Activated B cell treated with CpG ODN at 0.5 μM for 24 hours (primary cell): ENCODE data around the gene HLA-DOA. TPM values are rescaled to one million over a fixed set of nuclear protein-coding genes. Genes with fewer than 3 reads are reported as not detected.

Experiments
- ATAC-seq: fragments of 200-7000 bp; cut with Tn5 transposase; one replicate; pipeline ENCODE4 v1.10.0; 2021; ENCODE audit warnings: low read depth, mild to moderate bottlenecking, moderate library complexity
- CTCF ChIA-PET: fragments of 350-600 bp; sonication (Branson Sonifier 250); formaldehyde crosslinking; loops from one replicate; lab custom pipeline; 2021; ENCODE audit warnings: antibody characterized with exemption; lab: Charles Lee
- POLR2A ChIA-PET: fragments of 350-600 bp; sonication (Branson Sonifier 250); formaldehyde crosslinking; loops from one replicate; lab custom pipeline; 2021; ENCODE audit warnings: antibody characterized with exemption; lab: Charles Lee
- DNase-seq: peaks from one replicate; pipeline ENCODE4 v3.0.0; 2022
- H3K27ac Mint-ChIP-seq: one replicate; pipeline ENCODE4 v1.8.0; 2020; ENCODE audit warnings: mixed read lengths
- H3K27me3 Mint-ChIP-seq: one replicate; pipeline ENCODE4 v1.8.0; 2021; ENCODE audit warnings: mixed read lengths
- H3K36me3 Mint-ChIP-seq: one replicate; pipeline ENCODE4 v1.8.0; 2021; ENCODE audit warnings: low read depth, mixed read lengths
- H3K4me1 Mint-ChIP-seq: one replicate; pipeline ENCODE4 v1.8.0; 2021; ENCODE audit warnings: mixed read lengths
- H3K4me3 Mint-ChIP-seq: one replicate; pipeline ENCODE4 v1.8.0; 2020; ENCODE audit warnings: mild to moderate bottlenecking, mixed read lengths
- H3K9me3 Mint-ChIP-seq: one replicate; pipeline ENCODE4 v1.8.0; 2020; ENCODE audit warnings: mixed read lengths
- intact Hi-C: fragments of 100-400 bp; cut with micrococcal nuclease; formaldehyde crosslinking; loops from one replicate; pipeline ENCODE4 v1.15.1; 2024
- total RNA-seq: library from RNA; stranded (reverse); gene quantifications from 2 replicates; pipeline ENCODE4 v1.2.3, GENCODE V29; 2022
- TF ChIP-seq, protein P1 (sequence below): fragments of 200-600 bp; IDR thresholded peaks from one replicate; pipeline ENCODE4 v1.8.0; 2022; ENCODE audit warnings: antibody characterized with exemption, mild to moderate bottlenecking

HLA-DOA gene
- total RNA-seq, 1 donor from 2014 or later: 167 TPM

DNA sequence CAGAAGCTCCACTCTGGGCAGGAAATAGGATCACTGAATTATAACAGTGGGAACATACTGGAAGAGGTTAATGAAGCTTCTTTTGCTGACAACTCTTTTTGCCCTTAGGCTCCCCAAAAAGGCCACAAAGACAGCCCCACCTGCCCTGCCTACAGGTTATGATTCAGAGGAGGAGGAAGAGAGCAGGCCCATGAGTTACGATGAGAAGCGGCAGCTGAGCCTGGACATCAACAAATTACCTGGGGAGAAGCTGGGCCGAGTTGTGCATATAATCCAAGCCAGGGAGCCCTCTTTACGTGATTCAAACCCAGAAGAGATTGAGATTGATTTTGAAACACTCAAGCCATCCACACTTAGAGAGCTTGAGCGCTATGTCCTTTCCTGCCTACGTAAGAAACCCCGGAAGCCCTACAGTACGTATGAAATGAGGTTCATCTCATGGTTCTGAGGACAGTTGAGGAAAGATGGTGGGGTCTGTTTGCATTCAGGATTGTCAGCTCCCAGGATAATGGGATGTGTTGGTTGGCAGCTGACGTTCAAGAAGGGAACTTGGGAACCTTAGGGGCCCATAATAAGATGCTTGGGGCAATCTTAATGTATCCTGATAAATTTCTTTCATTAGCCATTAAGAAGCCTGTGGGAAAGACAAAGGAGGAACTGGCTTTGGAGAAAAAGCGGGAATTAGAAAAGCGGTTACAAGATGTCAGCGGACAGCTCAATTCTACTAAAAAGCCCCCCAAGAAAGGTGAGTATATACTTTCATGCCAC lies 29.5 kb downstream of the HLA-DOA start:
- POLR2A ChIA-PET: interaction anchor here (0.7 to 12.7 kb wide), 17 partner anchors 8 to 269 kb away, joined by 3 to 370 read pairs (median 5); partner anchors contain the start of genes BRD2, HLA-DMA, HLA-DMB and HLA-DPB1
- TF ChIP-seq, protein P1, sequence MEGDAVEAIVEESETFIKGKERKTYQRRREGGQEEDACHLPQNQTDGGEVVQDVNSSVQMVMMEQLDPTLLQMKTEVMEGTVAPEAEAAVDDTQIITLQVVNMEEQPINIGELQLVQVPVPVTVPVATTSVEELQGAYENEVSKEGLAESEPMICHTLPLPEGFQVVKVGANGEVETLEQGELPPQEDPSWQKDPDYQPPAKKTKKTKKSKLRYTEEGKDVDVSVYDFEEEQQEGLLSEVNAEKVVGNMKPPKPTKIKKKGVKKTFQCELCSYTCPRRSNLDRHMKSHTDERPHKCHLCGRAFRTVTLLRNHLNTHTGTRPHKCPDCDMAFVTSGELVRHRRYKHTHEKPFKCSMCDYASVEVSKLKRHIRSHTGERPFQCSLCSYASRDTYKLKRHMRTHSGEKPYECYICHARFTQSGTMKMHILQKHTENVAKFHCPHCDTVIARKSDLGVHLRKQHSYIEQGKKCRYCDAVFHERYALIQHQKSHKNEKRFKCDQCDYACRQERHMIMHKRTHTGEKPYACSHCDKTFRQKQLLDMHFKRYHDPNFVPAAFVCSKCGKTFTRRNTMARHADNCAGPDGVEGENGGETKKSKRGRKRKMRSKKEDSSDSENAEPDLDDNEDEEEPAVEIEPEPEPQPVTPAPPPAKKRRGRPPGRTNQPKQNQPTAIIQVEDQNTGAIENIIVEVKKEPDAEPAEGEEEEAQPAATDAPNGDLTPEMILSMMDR: no peak
- H3K27me3 Mint-ChIP-seq: no peaks in the 10 kb centered on the region
- ATAC-seq: no peak
- H3K27ac Mint-ChIP-seq: peak overlapping the region; percentile 31
- H3K9me3 Mint-ChIP-seq: no peaks in the 10 kb centered on the region
- peaks cover 81% of the 10 kb centered on the region for H3K36me3 Mint-ChIP-seq
- intact Hi-C loops: loop anchor here (10.0 kb wide), 1 partner anchor 545 kb away; the partner anchor contains the start of gene HLA-DRA
- no peak for DNase-seq
- CTCF ChIA-PET: interaction anchor here (0.6 to 1.7 kb wide), 5 partner anchors 20 to 111 kb away, joined by 3 to 4 read pairs (median 3); no protein-coding TSS in a partner anchor
- H3K4me3 Mint-ChIP-seq: no peak overlapping the region
- peaks cover 63% of the 10 kb centered on the region for H3K4me1 Mint-ChIP-seq

DNA sequence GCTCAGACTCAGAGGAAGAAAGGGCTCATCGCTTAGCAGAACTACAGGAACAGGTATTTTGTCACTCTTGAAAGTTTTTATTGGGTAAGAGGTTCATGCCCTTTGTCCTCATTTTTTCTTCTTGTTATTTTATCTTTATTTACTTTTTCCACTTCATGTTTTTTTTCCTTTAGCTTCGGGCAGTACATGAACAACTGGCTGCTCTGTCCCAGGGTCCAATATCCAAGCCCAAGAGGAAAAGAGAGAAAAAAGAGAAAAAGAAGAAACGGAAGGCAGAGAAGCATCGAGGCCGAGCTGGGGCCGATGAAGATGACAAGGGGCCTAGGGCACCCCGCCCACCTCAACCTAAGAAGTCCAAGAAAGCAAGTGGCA lies 31.5 kb downstream of the HLA-DOA start:
- peaks cover 55% of the 10 kb centered on the region for H3K4me1 Mint-ChIP-seq
- CTCF ChIA-PET: interaction anchor here (0.9 to 1.8 kb wide), 5 partner anchors 9 to 109 kb away, joined by 3 to 6 read pairs (median 4); partner anchors contain the start of genes BRD2 and HLA-DMA
- H3K36me3 Mint-ChIP-seq: peaks cover 97% of the 10 kb centered on the region
- no peak overlapping the region for H3K4me3 Mint-ChIP-seq
- peak overlapping the region; percentile 36 for H3K27ac Mint-ChIP-seq
- no peaks in the 10 kb centered on the region for H3K9me3 Mint-ChIP-seq
- no peaks in the 10 kb centered on the region for H3K27me3 Mint-ChIP-seq
- POLR2A ChIA-PET: interaction anchor here (1.0 to 14.0 kb wide), 5 partner anchors 7 to 40 kb away, joined by 3 to 1150 read pairs (median 370); partner anchors contain the start of genes HLA-DMA and HLA-DMB
- intact Hi-C loops: loop anchor here (10.0 kb wide), 1 partner anchor 543 kb away; the partner anchor contains the start of gene HLA-DRA
- ATAC-seq (no peak), DNase-seq (no peak)
- TF ChIP-seq, protein P1: no peak

DNA sequence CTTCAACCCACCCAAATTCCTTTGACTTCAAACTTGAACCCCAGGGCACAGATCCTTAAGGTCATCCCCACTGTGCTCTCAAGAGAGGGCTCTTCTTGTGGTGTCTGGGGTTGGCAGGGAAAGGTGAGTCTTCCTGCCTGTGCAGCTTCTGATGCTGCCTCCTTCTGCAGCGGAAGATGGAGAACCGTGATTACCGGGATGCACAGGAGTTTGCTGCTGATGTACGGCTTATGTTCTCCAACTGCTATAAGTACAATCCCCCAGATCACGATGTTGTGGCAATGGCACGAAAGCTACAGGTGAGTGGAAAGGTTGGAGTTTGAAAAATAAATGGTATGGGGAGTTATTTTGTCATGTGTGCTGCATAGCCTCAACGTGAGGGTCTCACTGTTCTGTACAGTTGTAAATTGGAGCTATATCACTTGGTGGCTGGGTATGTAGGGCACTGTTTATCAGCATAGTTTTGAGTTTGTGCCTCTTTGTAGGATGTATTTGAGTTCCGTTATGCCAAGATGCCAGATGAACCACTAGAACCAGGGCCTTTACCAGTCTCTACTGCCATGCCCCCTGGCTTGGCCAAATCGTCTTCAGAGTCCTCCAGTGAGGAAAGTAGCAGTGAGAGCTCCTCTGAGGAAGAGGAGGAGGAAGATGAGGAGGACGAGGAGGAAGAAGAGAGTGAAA lies 32.0 kb downstream of the HLA-DOA start:
- ChIA-PET POLR2A (interaction anchor here (1.0 to 14.0 kb wide), 5 partner anchors 7 to 40 kb away, joined by 3 to 1150 read pairs (median 370); partner anchors contain the start of genes HLA-DMA and HLA-DMB), CTCF (interaction anchor here (0.9 to 1.8 kb wide), 5 partner anchors 9 to 109 kb away, joined by 3 to 6 read pairs (median 4); partner anchors contain the start of genes BRD2 and HLA-DMA)
- Mint-ChIP-seq H3K4me1 (peaks cover 53% of the 10 kb centered on the region), H3K36me3 (peaks cover 97% of the 10 kb centered on the region), H3K9me3 (no peaks in the 10 kb centered on the region), H3K4me3 (no peak overlapping the region), H3K27me3 (no peaks in the 10 kb centered on the region), H3K27ac (peak overlapping the region; percentile 36)
- TF ChIP-seq, protein P1: no peak
- DNase-seq: no peak
- intact Hi-C loops: loop anchor here (10.0 kb wide), 1 partner anchor 543 kb away; the partner anchor contains the start of gene HLA-DRA
- no peak for ATAC-seq

DNA sequence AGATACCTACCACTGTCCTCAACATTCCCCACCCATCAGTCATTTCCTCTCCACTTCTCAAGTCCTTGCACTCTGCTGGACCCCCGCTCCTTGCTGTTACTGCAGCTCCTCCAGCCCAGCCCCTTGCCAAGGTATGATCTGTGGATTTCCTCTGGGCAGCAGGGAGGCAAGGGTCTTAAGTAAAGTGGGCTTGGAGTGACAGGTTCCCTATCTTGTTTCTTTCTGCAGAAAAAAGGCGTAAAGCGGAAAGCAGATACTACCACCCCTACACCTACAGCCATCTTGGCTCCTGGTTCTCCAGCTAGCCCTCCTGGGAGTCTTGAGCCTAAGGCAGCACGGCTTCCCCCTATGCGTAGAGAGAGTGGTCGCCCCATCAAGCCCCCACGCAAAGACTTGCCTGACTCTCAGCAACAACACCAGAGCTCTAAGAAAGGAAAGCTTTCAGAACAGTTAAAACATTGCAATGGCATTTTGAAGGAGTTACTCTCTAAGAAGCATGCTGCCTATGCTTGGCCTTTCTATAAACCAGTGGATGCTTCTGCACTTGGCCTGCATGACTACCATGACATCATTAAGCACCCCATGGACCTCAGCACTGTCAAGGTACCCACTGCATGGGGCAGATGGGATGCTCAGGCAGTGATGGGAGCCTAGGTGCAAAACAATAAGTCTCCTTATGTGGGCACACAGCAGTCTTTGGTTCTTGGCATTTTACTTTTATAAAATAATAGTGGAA lies 32.9 kb downstream of the HLA-DOA start:
- H3K4me3 Mint-ChIP-seq: peak overlapping the region; percentile 91
- intact Hi-C loops: loop anchor here (10.0 kb wide), 1 partner anchor 542 kb away; the partner anchor contains the start of gene HLA-DRA
- DNase-seq (no peak), ATAC-seq (no peak)
- ChIA-PET CTCF (interaction anchor here (0.7 to 1.8 kb wide), 5 partner anchors 8 to 91 kb away, joined by 3 to 6 read pairs (median 6); partner anchors contain the start of gene BRD2), POLR2A (interaction anchor here (0.5 to 14.0 kb wide), 6 partner anchors 8 to 232 kb away, joined by 3 to 1150 read pairs (median 188); partner anchors contain the start of genes HLA-DMA and HLA-DMB)
- peak overlapping the region; percentile 64 for H3K27ac Mint-ChIP-seq
- H3K9me3 Mint-ChIP-seq: no peaks in the 10 kb centered on the region
- peaks cover 50% of the 10 kb centered on the region for H3K4me1 Mint-ChIP-seq
- no peaks in the 10 kb centered on the region for H3K27me3 Mint-ChIP-seq
- TF ChIP-seq, protein P1: no peak
- H3K36me3 Mint-ChIP-seq: peaks cover 98% of the 10 kb centered on the region
